Measurements from ENCODE around the gene ZNF584. TPM values are rescaled to one million over a fixed set of nuclear protein-coding genes. Genes with fewer than 3 reads are reported as not detected.

The ZNF584 gene
- polyA plus RNA-seq, 2 of the 4 experiments (the other 2 are of a cell fraction): 15.6 to 18.2 TPM

- H3K4me2 ChIP-seq: no peak overlapping the region
- FAIRE-seq: no peak
- 87% methylated on average over 4 of the region's 4 CpGs for WGBS (ENCODE audit: missing lambda C conversion rate)
- no peak overlapping the region for H3K4me3 ChIP-seq
- no peak overlapping the region for H3K27ac ChIP-seq
- no peak for DNase-seq (ENCODE audit: low read depth in 1 of 2, low spot score in 1 of 2)
- CTCF ChIA-PET: no interaction called here
- no peaks in the 10 kb centered on the region for H3K9me3 ChIP-seq
- ATAC-seq: no peak
- TF ChIP-seq ZSCAN20 (CRISPR knock-in tag; IDR thresholded peaks at IDR 0.05) (no peak), MAZ (IDR thresholded peaks at IDR 0.05; ENCODE audit: borderline replicate concordance, low read depth, low read length) (no peak), ZC3H11A (IDR thresholded peaks at IDR 0.05) (no peak), NFE2L2 (conservative IDR thresholded peaks at IDR 0.05; ENCODE audit: low read length) (no peak), RARB (CRISPR knock-in tag; IDR thresholded peaks at IDR 0.05) (no peak), HEYL (CRISPR knock-in tag; IDR thresholded peaks at IDR 0.05) (no peak), REST (IDR thresholded peaks at IDR 0.05) (no peak), ESRRA (IDR thresholded peaks at IDR 0.05; ENCODE audit: borderline replicate concordance, low read length) (no peak), TFCP2L1 (CRISPR knock-in tag; IDR thresholded peaks at IDR 0.05) (no peak), E2F6 (IDR thresholded peaks at IDR 0.05; ENCODE audit: borderline replicate concordance, low read depth) (no peak), HOXA7 (CRISPR knock-in tag; IDR thresholded peaks at IDR 0.05) (no peak), CBX8 (IDR thresholded peaks at IDR 0.05) (no peak)
- TF ChIP-seq, protein P1, sequence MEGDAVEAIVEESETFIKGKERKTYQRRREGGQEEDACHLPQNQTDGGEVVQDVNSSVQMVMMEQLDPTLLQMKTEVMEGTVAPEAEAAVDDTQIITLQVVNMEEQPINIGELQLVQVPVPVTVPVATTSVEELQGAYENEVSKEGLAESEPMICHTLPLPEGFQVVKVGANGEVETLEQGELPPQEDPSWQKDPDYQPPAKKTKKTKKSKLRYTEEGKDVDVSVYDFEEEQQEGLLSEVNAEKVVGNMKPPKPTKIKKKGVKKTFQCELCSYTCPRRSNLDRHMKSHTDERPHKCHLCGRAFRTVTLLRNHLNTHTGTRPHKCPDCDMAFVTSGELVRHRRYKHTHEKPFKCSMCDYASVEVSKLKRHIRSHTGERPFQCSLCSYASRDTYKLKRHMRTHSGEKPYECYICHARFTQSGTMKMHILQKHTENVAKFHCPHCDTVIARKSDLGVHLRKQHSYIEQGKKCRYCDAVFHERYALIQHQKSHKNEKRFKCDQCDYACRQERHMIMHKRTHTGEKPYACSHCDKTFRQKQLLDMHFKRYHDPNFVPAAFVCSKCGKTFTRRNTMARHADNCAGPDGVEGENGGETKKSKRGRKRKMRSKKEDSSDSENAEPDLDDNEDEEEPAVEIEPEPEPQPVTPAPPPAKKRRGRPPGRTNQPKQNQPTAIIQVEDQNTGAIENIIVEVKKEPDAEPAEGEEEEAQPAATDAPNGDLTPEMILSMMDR (IDR thresholded peaks at IDR 0.05): no peak
- TF ChIP-seq, protein P2, sequence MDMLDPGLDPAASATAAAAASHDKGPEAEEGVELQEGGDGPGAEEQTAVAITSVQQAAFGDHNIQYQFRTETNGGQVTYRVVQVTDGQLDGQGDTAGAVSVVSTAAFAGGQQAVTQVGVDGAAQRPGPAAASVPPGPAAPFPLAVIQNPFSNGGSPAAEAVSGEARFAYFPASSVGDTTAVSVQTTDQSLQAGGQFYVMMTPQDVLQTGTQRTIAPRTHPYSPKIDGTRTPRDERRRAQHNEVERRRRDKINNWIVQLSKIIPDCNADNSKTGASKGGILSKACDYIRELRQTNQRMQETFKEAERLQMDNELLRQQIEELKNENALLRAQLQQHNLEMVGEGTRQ (IDR thresholded peaks at IDR 0.05): no peak
- H3K4me1 ChIP-seq: peaks cover 38% of the 10 kb centered on the region; the same call in 2 of the 3 replicates
- POLR2A ChIA-PET: no interaction called here
Observed at GRCh38 chr19:58393725-58394033, 14.8 kb upstream of the ZNF584 start.

DNA sequence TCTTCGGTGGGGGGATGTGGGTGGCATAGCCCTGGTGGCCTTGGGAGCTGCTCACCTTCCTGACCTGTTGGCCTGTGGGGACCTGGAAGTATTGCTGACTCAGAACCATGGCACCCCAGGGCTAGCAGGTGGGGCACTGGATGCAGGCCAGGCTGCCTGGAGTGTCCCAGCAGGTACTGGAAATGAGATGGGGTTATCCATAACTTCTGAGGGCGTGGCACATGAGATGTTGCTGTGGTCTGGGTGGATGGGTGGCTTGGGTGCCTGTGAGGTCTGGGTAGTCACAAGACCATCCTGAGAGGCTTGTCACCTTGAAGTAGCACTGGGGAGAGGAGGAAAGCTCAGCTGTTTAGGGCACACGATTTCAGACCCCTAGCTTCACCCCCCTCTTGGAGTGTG, 13.6 kb upstream of the ZNF584 start:
- 44% methylated on average over 3 of the region's 3 CpGs for whole genome bisulfite sequencing (ENCODE audit: missing lambda C conversion rate)
- TF ChIP-seq MAFK (IDR thresholded peaks at IDR 0.05; ENCODE audit: partially characterized antibody): peak; percentile 69
- TF ChIP-seq HOXA7 (CRISPR knock-in tag; IDR thresholded peaks at IDR 0.05): no peak
- FAIRE-seq (no peak), ATAC-seq (peak in 1 of 2 experiments; percentile 4), DNase-seq (ENCODE audit: low read depth in 1 of 2, low spot score in 1 of 2) (peak in 1 of 2 experiments; percentile 46)
- H3K9me3 ChIP-seq: no peaks in the 10 kb centered on the region
- POLR2A ChIA-PET: interaction anchor here (1.0 kb wide), 1 partner anchor 149 kb away, joined by 3 read pairs; no protein-coding TSS in a partner anchor
- peaks cover 30% of the 10 kb centered on the region; the same call in 2 of the 3 replicates for H3K4me1 ChIP-seq
- no peak overlapping the region; the same call in 2 of the 3 replicates for H3K4me2 ChIP-seq
- H3K4me3 ChIP-seq: no peak overlapping the region
- peak overlapping the region in 1 of 2 experiments; percentile 3; a peak in 2 of 6 replicates for H3K27ac ChIP-seq
- CTCF ChIA-PET: interaction anchor here (1.0 kb wide), 1 partner anchor 124 kb away, joined by 4 read pairs; no protein-coding TSS in a partner anchor
